ENCODE data around the gene RBCK1. TPM values are rescaled to one million over a fixed set of nuclear protein-coding genes. Genes with fewer than 3 reads are reported as not detected.
"Not testable (repeated sequence)": the region's sequence is repeated elsewhere in the genome, so short reads cannot be mapped to it uniquely, and the experiment has no call there.

The RBCK1 gene
- total RNA-seq, 4 donors from 2014 or later, result 49.9 to 88.1 (median 52.9) TPM

- no peak for ATAC-seq (ENCODE audit: low FRiP score)
- no peak for TF ChIP-seq CTCF (IDR thresholded peaks at IDR 0.05)
- DNase-seq (ENCODE audit: low spot score), result no peak
Measured at GRCh38 chr20:384723-385122, 23.4 kb upstream of the RBCK1 start.

GRCh38 chr20:385448-385847, 22.7 kb upstream of the RBCK1 start:
- no peak for TF ChIP-seq CTCF (IDR thresholded peaks at IDR 0.05)
- ATAC-seq (ENCODE audit: low FRiP score) (no peak), DNase-seq (ENCODE audit: low spot score) (no peak)

- not testable (repeated sequence) for DNase-seq (ENCODE audit: low spot score); ATAC-seq (ENCODE audit: low FRiP score)
Measured at GRCh38 chr20:386634-387033, 21.5 kb upstream of the RBCK1 start.

GRCh38 chr20:387520-387919, 20.6 kb upstream of the RBCK1 start:
- ATAC-seq (ENCODE audit: low FRiP score), result no peak
- DNase-seq (ENCODE audit: low spot score), result no peak
- TF ChIP-seq CTCF (IDR thresholded peaks at IDR 0.05), result no peak

- DNase-seq (ENCODE audit: low spot score) (no peak), ATAC-seq (ENCODE audit: low FRiP score) (no peak)
Measured at GRCh38 chr20:388034-388994, 19.8 kb upstream of the RBCK1 start.

GRCh38 chr20:389220-389619, 18.9 kb upstream of the RBCK1 start:
- TF ChIP-seq CTCF (IDR thresholded peaks at IDR 0.05), result no peak
- no peak for ATAC-seq (ENCODE audit: low FRiP score)
- no peak for DNase-seq (ENCODE audit: low spot score)

More at GRCh38 chr20:388034-388994, 19.8 kb upstream of the RBCK1 start:
- TF ChIP-seq CTCF (IDR thresholded peaks at IDR 0.05), result peak in 1 of 3 donors; percentile 5

- no peak for ATAC-seq (ENCODE audit: low FRiP score)
- TF ChIP-seq CTCF (IDR thresholded peaks at IDR 0.05), result no peak
- DNase-seq (ENCODE audit: low spot score), result no peak
Measured at GRCh38 chr20:391041-391711, 16.9 kb upstream of the RBCK1 start.

- not testable (repeated sequence) for DNase-seq (ENCODE audit: low spot score); ATAC-seq (ENCODE audit: low FRiP score)
Measured at GRCh38 chr20:393296-393695, 14.8 kb upstream of the RBCK1 start.

All from omental fat pad (tissue), 4 donors.